HAP-1 (cell line): ENCODE results near the gene AACS.

Source experiments
- DNase-seq, 2 experiments: peaks; one replicate each; pipeline ENCODE4 v3.0.0-alpha.2; 2016 to 2020; ENCODE audit warnings: low spot score in 2 of 2
- H3K27me3 ChIP-seq: fragments of 250-450 bp; sonication (Bioruptor Pico); 2 replicates; pipeline ENCODE4 v1.5.1; 2020; ENCODE audit warnings: low read depth, mild to moderate bottlenecking, moderate library complexity
- H3K36me3 ChIP-seq: fragments of 250-450 bp; sonication (Bioruptor Pico); replicated peaks from 2 replicates; pipeline ENCODE4 v1.5.1; 2020; ENCODE audit warnings: mild to moderate bottlenecking
- H3K4me1 ChIP-seq: fragments of 250-450 bp; sonication (Bioruptor Pico); 2 replicates; pipeline ENCODE4 v1.5.1; 2020; ENCODE audit warnings: mild to moderate bottlenecking
- H3K4me3 ChIP-seq: fragments of 250-450 bp; sonication (Bioruptor Pico); 2 replicates; pipeline ENCODE4 v1.5.1; 2020; ENCODE audit warnings: mild to moderate bottlenecking, moderate library complexity
- H3K9me3 ChIP-seq: fragments of 250-450 bp; sonication (Bioruptor Pico); 2 replicates; pipeline ENCODE4 v1.5.1; 2020; ENCODE audit warnings: mild to moderate bottlenecking, moderate library complexity
- in situ Hi-C: fragments of 300-500 bp; cut with MboI; formaldehyde crosslinking; loops from 3 replicates; pipeline ENCODE4 v1.14.3; 2020; ENCODE audit warnings: low sequenced_read_pairs, inconsistent platforms, mixed read lengths

The AACS gene

DNA sequence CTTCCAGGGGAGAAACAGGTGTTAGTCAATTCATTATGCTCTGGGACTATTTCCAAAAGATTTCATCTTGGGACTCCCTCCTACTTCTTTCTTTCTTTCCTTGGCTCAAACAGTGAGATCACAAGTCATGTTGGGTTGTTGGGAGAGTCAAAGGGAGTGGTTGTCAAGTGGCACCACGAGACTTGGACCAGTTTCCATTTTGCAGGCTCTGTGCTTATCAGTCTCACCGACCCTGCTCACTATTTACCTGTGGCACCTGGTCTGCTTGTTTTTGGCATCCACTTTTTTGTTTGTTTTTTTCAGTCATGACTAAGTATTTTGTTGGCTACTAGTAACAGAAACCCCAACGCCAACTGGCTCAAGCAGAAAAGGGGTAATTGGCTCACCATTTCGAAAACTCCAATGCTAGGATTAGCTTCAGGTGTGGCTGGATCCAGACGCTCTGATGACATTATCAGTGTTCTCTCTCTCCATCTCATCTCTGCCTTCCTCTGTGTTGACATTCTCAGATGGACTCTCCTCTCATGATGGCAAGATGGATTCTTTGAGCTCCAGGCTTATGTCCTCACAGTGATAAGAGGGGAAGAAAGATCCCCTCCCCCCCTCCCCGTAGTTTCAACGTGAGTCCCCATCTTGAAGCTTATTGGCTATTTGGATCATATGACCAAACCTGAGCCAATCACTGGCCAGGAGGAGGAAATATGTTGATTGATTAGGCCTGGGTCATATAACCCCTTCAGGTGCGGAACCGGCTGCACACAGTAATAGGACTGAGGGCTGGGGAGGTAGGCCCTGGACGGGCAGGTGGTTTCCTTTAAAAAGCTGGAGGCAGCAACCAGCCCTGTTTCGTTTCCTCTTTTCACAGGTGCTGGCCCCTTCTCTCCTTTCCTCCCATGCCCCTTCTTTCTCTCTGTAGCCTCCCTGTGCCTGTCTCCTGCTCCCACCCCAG is 84.2 kb downstream of the AACS start:
- in situ Hi-C loops = no loop called here

GRCh38 chr12:125151284-125151683 is 86.0 kb downstream of the AACS start:
- DNase-seq = no peak
- no peaks in the 10 kb centered on the region for H3K4me1 ChIP-seq

More for the DNA sequence above, 84.2 kb downstream of the AACS start:
- no peak for DNase-seq
- Histone ChIP-seq H3K4me1 (no peaks in the 10 kb centered on the region), H3K27me3 (no peaks in the 10 kb centered on the region), H3K36me3 (no peaks in the 10 kb centered on the region), H3K4me3 (no peak overlapping the region), H3K9me3 (no peaks in the 10 kb centered on the region)

DNA sequence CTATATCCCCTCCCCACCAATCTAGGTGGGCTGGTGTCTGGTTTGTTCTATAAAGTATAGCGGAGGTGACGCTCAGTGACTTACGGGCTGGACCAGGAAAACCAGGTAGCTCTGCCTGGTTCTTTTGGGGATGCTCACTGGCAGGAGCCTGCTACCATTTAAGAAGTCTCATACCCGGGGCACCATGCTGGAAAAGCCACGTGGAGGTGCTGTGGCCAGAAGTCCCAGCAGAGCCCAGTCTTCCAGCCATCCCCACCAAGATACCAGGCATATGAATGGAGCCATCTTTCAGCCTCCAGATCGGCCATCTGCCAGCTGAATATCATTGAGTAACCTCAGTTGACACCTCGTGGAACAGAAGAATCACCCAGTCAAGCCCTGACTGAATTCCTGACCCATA is 87.2 kb downstream of the AACS start:
- no peaks in the 10 kb centered on the region for H3K9me3 ChIP-seq
- DNase-seq = no peak
- H3K36me3 ChIP-seq = no peaks in the 10 kb centered on the region
- H3K27me3 ChIP-seq = no peaks in the 10 kb centered on the region
- in situ Hi-C loops = no loop called here
- H3K4me1 ChIP-seq = no peaks in the 10 kb centered on the region
- no peak overlapping the region for H3K4me3 ChIP-seq

More at GRCh38 chr12:125151284-125151683, 86.0 kb downstream of the AACS start:
- Histone ChIP-seq H3K4me3 (no peak overlapping the region), H3K27me3 (no peaks in the 10 kb centered on the region), H3K36me3 (no peaks in the 10 kb centered on the region), H3K9me3 (no peaks in the 10 kb centered on the region)
- in situ Hi-C loops = no loop called here

- no peaks in the 10 kb centered on the region for H3K27me3 ChIP-seq
- no peaks in the 10 kb centered on the region for H3K36me3 ChIP-seq
- in situ Hi-C loops = no loop called here
- no peak overlapping the region for H3K4me3 ChIP-seq
- no peaks in the 10 kb centered on the region for H3K4me1 ChIP-seq
- DNase-seq = no peak
- H3K9me3 ChIP-seq = no peaks in the 10 kb centered on the region
Measured at GRCh38 chr12:125155366-125155765, 90.1 kb downstream of the AACS start.

- in situ Hi-C loops = no loop called here
- H3K4me1 ChIP-seq = no peaks in the 10 kb centered on the region
- no peak overlapping the region for H3K4me3 ChIP-seq
- H3K9me3 ChIP-seq = no peaks in the 10 kb centered on the region
- DNase-seq = no peak
- no peaks in the 10 kb centered on the region for H3K27me3 ChIP-seq
- no peaks in the 10 kb centered on the region for H3K36me3 ChIP-seq
Measured at GRCh38 chr12:125157177-125157576, 91.9 kb downstream of the AACS start.

DNA sequence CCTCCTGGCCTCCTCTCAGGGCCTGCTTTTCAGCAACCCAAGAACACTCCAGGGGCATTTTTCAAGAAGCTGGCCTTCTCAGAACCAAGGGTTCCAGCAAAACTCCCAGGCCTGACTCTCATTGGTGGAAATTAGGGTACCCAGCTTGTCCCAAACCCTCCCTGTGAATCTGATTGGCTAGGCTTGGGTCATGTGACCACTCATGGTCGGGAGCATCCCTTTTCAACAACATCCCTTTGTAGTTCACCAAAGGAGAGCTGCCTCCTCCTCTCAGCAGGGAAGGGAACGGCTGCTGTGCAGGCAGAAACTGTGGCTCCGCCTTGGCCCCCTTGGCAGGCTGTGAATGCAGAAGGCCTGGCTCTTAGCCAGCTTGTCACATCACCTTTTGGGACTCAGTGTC is 94.5 kb downstream of the AACS start:
- Histone ChIP-seq H3K9me3 (no peaks in the 10 kb centered on the region), H3K4me1 (no peaks in the 10 kb centered on the region), H3K27me3 (no peaks in the 10 kb centered on the region), H3K36me3 (no peaks in the 10 kb centered on the region), H3K4me3 (no peak overlapping the region)
- in situ Hi-C loops = no loop called here
- DNase-seq = peak in 1 of 2 experiments; percentile 36

DNA sequence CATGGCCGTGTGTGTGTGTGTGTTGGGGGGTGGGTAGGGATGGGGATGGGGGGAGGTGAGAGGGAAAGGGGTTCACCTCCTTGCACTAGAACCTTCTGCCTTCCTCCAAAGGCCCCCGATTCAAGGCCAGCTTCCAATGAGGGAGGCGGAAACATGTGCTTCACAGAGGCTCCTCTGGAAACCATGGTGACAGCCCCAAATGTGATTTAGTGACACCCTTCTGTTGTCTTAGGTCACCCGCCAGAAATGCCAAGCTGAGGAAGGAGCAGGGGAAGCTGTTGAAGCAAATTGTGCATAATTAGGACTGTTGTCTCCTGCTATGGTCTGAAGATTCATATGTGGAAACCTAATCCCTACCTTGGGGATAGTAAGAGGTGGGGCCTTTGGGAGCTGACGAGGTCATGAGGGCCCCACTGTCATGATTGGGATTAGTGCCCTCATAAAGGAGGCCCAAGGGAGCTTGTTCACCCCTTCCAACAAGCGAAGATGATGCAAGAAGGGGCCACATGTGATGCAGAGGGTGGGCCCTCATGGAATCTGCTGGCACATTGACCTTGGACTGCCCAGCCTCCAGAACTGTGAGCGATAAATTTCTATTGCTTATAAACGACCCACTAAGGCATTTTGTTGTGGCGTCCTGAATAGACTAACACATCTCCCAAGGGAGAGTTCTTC is 95.2 kb downstream of the AACS start:
- no peak overlapping the region for H3K4me3 ChIP-seq
- in situ Hi-C loops = no loop called here
- no peaks in the 10 kb centered on the region for H3K27me3 ChIP-seq
- no peak for DNase-seq
- H3K9me3 ChIP-seq = no peaks in the 10 kb centered on the region
- H3K4me1 ChIP-seq = no peaks in the 10 kb centered on the region
- H3K36me3 ChIP-seq = no peaks in the 10 kb centered on the region

GRCh38 chr12:125161712-125162022 is 96.4 kb downstream of the AACS start:
- Histone ChIP-seq H3K4me1 (no peaks in the 10 kb centered on the region), H3K4me3 (no peak overlapping the region), H3K9me3 (no peaks in the 10 kb centered on the region), H3K27me3 (no peaks in the 10 kb centered on the region), H3K36me3 (no peaks in the 10 kb centered on the region)
- in situ Hi-C loops = no loop called here
- no peak for DNase-seq

DNA sequence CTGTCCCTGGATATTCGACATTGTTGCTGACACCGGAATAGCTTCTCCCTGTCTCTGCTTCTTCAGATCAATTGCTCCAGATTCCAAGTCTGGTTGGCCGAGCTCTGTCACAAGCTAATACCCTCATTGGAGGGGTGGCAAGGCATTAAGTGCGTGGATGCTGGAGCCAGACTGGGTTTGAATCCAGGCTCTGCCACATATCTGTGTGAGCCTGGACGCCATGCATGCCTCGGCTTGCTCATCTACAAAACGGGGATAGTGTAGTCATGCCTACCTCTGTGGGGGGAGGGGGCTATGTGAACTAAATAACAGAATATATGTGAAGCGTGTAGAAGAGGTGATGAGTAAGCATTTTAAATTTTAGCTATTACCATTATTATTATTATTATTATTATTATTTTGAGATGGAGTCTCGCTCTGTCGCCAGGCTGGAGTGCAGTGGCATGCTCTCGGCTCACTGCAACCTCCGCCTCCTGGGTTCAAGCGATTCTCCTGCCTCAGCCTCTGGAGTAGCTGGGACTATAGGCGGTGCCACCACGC is 97.3 kb downstream of the AACS start:
- H3K4me1 ChIP-seq = no peaks in the 10 kb centered on the region
- no peak overlapping the region for H3K4me3 ChIP-seq
- in situ Hi-C loops = no loop called here
- no peak for DNase-seq
- H3K9me3 ChIP-seq = no peaks in the 10 kb centered on the region
- no peaks in the 10 kb centered on the region for H3K36me3 ChIP-seq
- H3K27me3 ChIP-seq = no peaks in the 10 kb centered on the region

DNA sequence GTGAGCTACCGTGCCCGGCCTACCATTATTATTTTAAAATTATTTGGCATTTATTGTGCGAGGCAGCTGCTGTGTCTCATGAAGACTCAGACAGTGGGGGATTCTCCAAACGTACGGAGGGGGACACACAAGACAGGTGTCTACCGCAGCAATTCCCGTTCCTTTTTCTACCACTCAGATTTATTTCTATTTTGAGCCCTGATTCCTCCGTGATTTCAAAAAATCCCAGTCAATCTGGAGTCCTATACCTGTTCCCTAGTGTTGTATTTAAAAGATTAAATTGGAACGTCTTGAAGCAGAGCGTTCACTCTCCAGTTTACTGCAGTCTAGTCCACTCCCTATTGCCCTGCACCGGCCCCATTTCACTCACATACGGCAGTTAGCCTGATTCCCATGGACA is 97.9 kb downstream of the AACS start:
- H3K4me3 ChIP-seq = no peak overlapping the region
- no peaks in the 10 kb centered on the region for H3K36me3 ChIP-seq
- DNase-seq = no peak
- H3K4me1 ChIP-seq = no peaks in the 10 kb centered on the region
- no peaks in the 10 kb centered on the region for H3K27me3 ChIP-seq
- in situ Hi-C loops = no loop called here
- H3K9me3 ChIP-seq = no peaks in the 10 kb centered on the region

- Histone ChIP-seq H3K36me3 (no peaks in the 10 kb centered on the region), H3K27me3 (no peaks in the 10 kb centered on the region), H3K4me1 (no peaks in the 10 kb centered on the region), H3K4me3 (no peak overlapping the region), H3K9me3 (no peaks in the 10 kb centered on the region)
- in situ Hi-C loops = no loop called here
- no peak for DNase-seq
Measured at GRCh38 chr12:125164541-125164940, 99.3 kb downstream of the AACS start.

DNA sequence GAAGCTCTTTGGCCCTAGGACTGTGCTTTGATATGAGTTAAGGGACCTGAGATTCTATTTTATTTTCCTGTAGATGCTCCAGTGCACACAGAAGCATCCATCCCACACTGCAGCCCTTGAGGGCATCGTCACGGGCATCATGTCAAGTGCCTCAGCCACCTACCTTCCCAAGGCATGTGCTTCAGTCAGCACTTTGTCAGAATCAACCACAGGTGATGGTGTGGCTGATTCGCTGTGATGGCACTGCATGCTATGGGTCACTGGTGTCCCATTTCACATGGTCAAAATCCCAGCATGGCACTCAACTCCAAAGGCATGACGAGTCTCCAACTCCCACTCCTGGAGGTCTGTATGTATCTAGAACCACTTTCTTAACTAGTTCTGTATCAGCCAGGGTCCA is 100.8 kb downstream of the AACS start:
- in situ Hi-C loops = no loop called here
- Histone ChIP-seq H3K9me3 (no peaks in the 10 kb centered on the region), H3K27me3 (no peaks in the 10 kb centered on the region), H3K4me1 (no peaks in the 10 kb centered on the region), H3K36me3 (no peaks in the 10 kb centered on the region), H3K4me3 (no peak overlapping the region)
- DNase-seq = no peak

DNA sequence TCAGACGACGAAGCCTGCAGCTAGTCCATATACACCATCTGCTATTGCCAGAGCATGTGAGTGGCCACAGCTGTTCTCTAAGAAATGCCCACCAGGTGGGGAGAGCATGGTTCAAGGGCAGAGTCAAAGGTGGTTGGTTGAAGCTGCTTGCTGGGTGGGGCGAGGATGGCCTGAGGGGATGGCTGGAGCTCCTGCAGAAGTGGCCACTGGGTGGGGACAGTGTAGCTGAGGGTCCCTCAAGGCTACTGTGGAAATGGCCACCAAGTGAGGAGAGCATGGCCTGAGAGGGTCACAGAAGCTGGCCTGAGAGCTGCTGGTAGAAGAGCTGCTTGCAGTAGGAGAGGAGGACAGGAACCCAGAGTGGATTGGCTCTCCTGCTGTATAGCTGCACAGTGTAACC is 102.4 kb downstream of the AACS start:
- Histone ChIP-seq H3K4me3 (no peak overlapping the region), H3K36me3 (no peaks in the 10 kb centered on the region), H3K9me3 (no peaks in the 10 kb centered on the region), H3K27me3 (no peaks in the 10 kb centered on the region), H3K4me1 (no peaks in the 10 kb centered on the region)
- DNase-seq = no peak
- in situ Hi-C loops = no loop called here

GRCh38 chr12:125169451-125169850 is 104.2 kb downstream of the AACS start:
- in situ Hi-C loops = no loop called here
- Histone ChIP-seq H3K4me3 (no peak overlapping the region), H3K36me3 (no peaks in the 10 kb centered on the region), H3K9me3 (no peaks in the 10 kb centered on the region), H3K4me1 (no peaks in the 10 kb centered on the region), H3K27me3 (no peaks in the 10 kb centered on the region)
- DNase-seq = no peak
